Endothelial cell of umbilical vein (primary cell): ENCODE results near the gene FARP2. TPM values are rescaled to one million over a fixed set of nuclear protein-coding genes. Genes with fewer than 3 reads are reported as not detected.

ENCODE experiments used
- BruUV-seq: library from RNA; stranded (reverse); fragments of 400-500 nt; replicated peaks from 2 replicates; lab custom pipeline; 2021; lab: Mats Ljungman, UMichigan
- CTCF ChIA-PET: fragments of 300-600, 350-600 bp; sonication (Branson Sonifier 250); formaldehyde crosslinking; loops from one replicate; lab custom pipeline; 2021; ENCODE audit warnings: antibody characterized with exemption, inconsistent platforms; lab: Charles Lee
- POLR2A ChIA-PET: fragments of 300-600, 350-600 bp; sonication (Branson Sonifier 250); formaldehyde crosslinking; loops from one replicate; lab custom pipeline; 2021; ENCODE audit warnings: antibody characterized with exemption, inconsistent platforms; lab: Charles Lee
- DNase-seq: peaks from one replicate; pipeline ENCODE4 v3.0.0-alpha.2; 2011; ENCODE audit warnings: low read depth, low spot score
- FAIRE-seq: peaks from 2 replicates; lab custom pipeline; 2011; peaks lifted over from hg19 to GRCh38; lab: Jason Lieb, UNC
- H2AFZ ChIP-seq: 2 replicates; pipeline ENCODE4 v1.6.0; 2012; ENCODE audit warnings: low read depth, low read length, control low read depth, inconsistent platforms
- H3K27ac ChIP-seq: 2 replicates; pipeline ENCODE4 v1.5.1; 2011; ENCODE audit warnings: low read depth, mild to moderate bottlenecking, control low read depth, low read length, moderate library complexity; ENCODE audit not compliant: insufficient read depth
- H3K27me3 ChIP-seq, 2 experiments: 2 replicates each; pipeline versions ENCODE4 v1.6.0 to v1.6.1; 2011; ENCODE audit warnings: low read length in 2 of 2, mixed read lengths in 1 of 2; ENCODE audit not compliant: control insufficient read depth in 2 of 2, insufficient read depth in 2 of 2
- H3K36me3 ChIP-seq, 2 experiments: 2 replicates in 1 of 2; 3 replicates in 1 of 2; pipeline ENCODE4 v1.5.1; 2011; ENCODE audit warnings: low read length in 2 of 2, mild to moderate bottlenecking in 1 of 2, moderate library complexity in 1 of 2; ENCODE audit not compliant: control insufficient read depth in 2 of 2, insufficient read depth in 2 of 2; ENCODE audit errors: extremely low read depth in 1 of 2
- H3K4me1 ChIP-seq: 3 replicates; pipeline ENCODE4 v1.5.1; 2011; ENCODE audit warnings: mild to moderate bottlenecking, low read length; ENCODE audit not compliant: control insufficient read depth, insufficient read depth; ENCODE audit errors: extremely low read depth
- H3K4me2 ChIP-seq: 2 replicates; pipeline ENCODE4 v1.6.1; 2011; ENCODE audit warnings: low read length, control low read depth, mixed read lengths; ENCODE audit not compliant: insufficient read depth
- H3K4me3 ChIP-seq, 3 experiments: fragments of 200-600 bp in 1 of 3; sonication (generic), shearing (Covaris generic) in 1 of 3; replicated peaks in 1 of 3; 2 replicates each; pipeline ENCODE4 v1.5.1; 2011 to 2016; ENCODE audit warnings: control low read depth in 3 of 3, low read length in 3 of 3, mild to moderate bottlenecking in 2 of 3, inconsistent platforms in 1 of 3, low read depth in 1 of 3, moderate library complexity in 1 of 3; ENCODE audit not compliant: insufficient read depth in 1 of 3
- H3K79me2 ChIP-seq: 2 replicates; pipeline ENCODE4 v1.6.0; 2012; ENCODE audit warnings: low read length, inconsistent platforms; ENCODE audit not compliant: control insufficient read depth, insufficient read depth
- H3K9ac ChIP-seq: replicated peaks from 2 replicates; pipeline ENCODE3; 2011; ENCODE audit warnings: low read length, control low read depth; ENCODE audit not compliant: insufficient read depth; ENCODE audit errors: extremely low read depth
- H3K9me1 ChIP-seq: replicated peaks from 3 replicates; pipeline ENCODE4 v1.6.0; 2011; ENCODE audit warnings: mild to moderate bottlenecking, low read length; ENCODE audit not compliant: control insufficient read depth, insufficient read depth; ENCODE audit errors: extremely low read depth
- H3K9me3 ChIP-seq: replicated peaks from 2 replicates; pipeline ENCODE4 v1.5.1; 2012; ENCODE audit warnings: low read length, inconsistent platforms; ENCODE audit not compliant: control insufficient read depth, insufficient read depth
- H4K20me1 ChIP-seq: replicated peaks from 2 replicates; pipeline ENCODE3; 2011; ENCODE audit warnings: mild to moderate bottlenecking, low read length; ENCODE audit not compliant: control insufficient read depth, insufficient read depth; ENCODE audit errors: extremely low read depth
- CTCF ChIP-seq, 2 donors: IDR thresholded peaks; 1 replicate in 1 of 2; 2 replicates in 1 of 2; pipeline ENCODE4 v1.5.1; 2011; ENCODE audit warnings: low read length in 2 of 2, mild to moderate bottlenecking in 2 of 2, moderate library complexity in 2 of 2, control low read depth in 1 of 2, inconsistent platforms in 1 of 2, low read depth in 1 of 2; ENCODE audit not compliant: insufficient read depth in 1 of 2; ENCODE audit errors: extremely low read depth in 1 of 2
- EZH2 ChIP-seq: IDR thresholded peaks from 2 replicates; pipeline ENCODE4 v1.6.1; 2012; ENCODE audit warnings: borderline replicate concordance, low read depth, mild to moderate bottlenecking, moderate library complexity, low read length, inconsistent platforms; ENCODE audit not compliant: severe bottlenecking
- FOS ChIP-seq: IDR thresholded peaks from 2 replicates; pipeline ENCODE4 v1.6.1; 2011; ENCODE audit warnings: mild to moderate bottlenecking, low read length, moderate library complexity, borderline replicate concordance; ENCODE audit not compliant: insufficient read depth
- GATA2 ChIP-seq: IDR thresholded peaks from 2 replicates; pipeline ENCODE4 v1.7.0; 2011; ENCODE audit warnings: low read depth, mild to moderate bottlenecking, moderate library complexity, mixed read lengths, low read length; ENCODE audit not compliant: insufficient read length, insufficient read depth
- JUN ChIP-seq: IDR thresholded peaks from 2 replicates; pipeline ENCODE4 v1.6.1; 2011; ENCODE audit warnings: borderline replicate concordance, low read depth; ENCODE audit not compliant: insufficient read length, insufficient read depth
- MAX ChIP-seq: IDR thresholded peaks from 2 replicates; pipeline ENCODE4 v1.6.1; 2011; ENCODE audit not compliant: insufficient read depth, insufficient read length
- MYC ChIP-seq: IDR thresholded peaks from one replicate; pipeline ENCODE4 v1.6.1; 2011; ENCODE audit warnings: mild to moderate bottlenecking, low read depth, low read length
- POLR2A ChIP-seq: IDR thresholded peaks from 2 replicates; pipeline ENCODE4 v1.6.1; 2012; ENCODE audit warnings: low read depth, mild to moderate bottlenecking, control low read depth, low read length
- POLR2AphosphoS5 ChIP-seq: IDR thresholded peaks from 2 replicates; pipeline ENCODE4 v1.6.1; 2012; ENCODE audit warnings: low read depth, mild to moderate bottlenecking, control low read depth, low read length, moderate library complexity; ENCODE audit not compliant: insufficient read depth
- dilution Hi-C: fragments of 300-500 bp; cut with MboI; formaldehyde crosslinking; loops from one replicate; pipeline ENCODE4 v1.15.0; 2019; ENCODE audit warnings: low sequenced_read_pairs; ENCODE audit not compliant: extremely low pct_ligation_motif_present
- intact Hi-C: fragments of 100-400 bp; cut with micrococcal nuclease; formaldehyde crosslinking; loops from one replicate; pipeline ENCODE4 v1.10.0; 2022
- polyA plus RNA-seq, 4 experiments: library from polyadenylated mRNA; depleted of rRNA in 3 of 4; stranded (reverse) in 3 of 4; unstranded in 1 of 4; fragments of >200 nt; gene quantifications; 2 replicates each; pipeline versions ENCODE4 v1.2.1 to v1.2.3, GENCODE V29; 2011 to 2012; ENCODE audit warnings: missing spikeins in 1 of 4
- total RNA-seq: library from RNA; stranded (reverse); gene quantifications from 2 replicates; pipeline ENCODE4 v1.2.3, GENCODE V29; 2021

The FARP2 gene
- total and polyA plus RNA-seq, 2 donors (not counting 3 experiments of a cell fraction or from before 2014, with no cell fraction given), result 15.3 to 45.3 TPM

GRCh38 chr2:241352227-241352626 is 3.9 kb upstream of the FARP2 start:
- POLR2A ChIA-PET, result no interaction called here
- Histone ChIP-seq H3K79me2 (peaks cover 8% of the 10 kb centered on the region), H3K27ac (no peak overlapping the region), H3K9ac (no peak overlapping the region), H3K4me2 (no peak overlapping the region), H3K4me1 (peaks cover 4% of the 10 kb centered on the region), H4K20me1 (no peaks in the 10 kb centered on the region), H3K36me3 (peaks cover 25 to 38% of the 10 kb centered on the region in 2 experiments), H3K4me3 (no peak overlapping the region), H3K9me3 (no peaks in the 10 kb centered on the region), H3K9me1 (no peaks in the 10 kb centered on the region), H3K27me3 (no peaks in the 10 kb centered on the region), H2AFZ (no peak overlapping the region)
- BruUV-seq, result no TSS peak
- CTCF ChIA-PET, result no interaction called here
- DNase-seq (no peak), FAIRE-seq (no peak)
- dilution Hi-C loops, result no loop called here
- intact Hi-C loops, result no loop called here
- TF ChIP-seq MAX (no peak), GATA2 (no peak), JUN (no peak), CTCF (IDR thresholded peaks at IDR 0.05; ENCODE audit: extremely low read depth in 1 of 2, insufficient read depth in 1 of 2, low read depth in 1 of 2, low read length in 2 of 2) (no peak), MYC (no peak), FOS (no peak), EZH2 (no peak), POLR2A (no peak), POLR2AphosphoS5 (no peak)
